ENCODE data around the gene ZMYND8. TPM values are rescaled to one million over a fixed set of nuclear protein-coding genes. Genes with fewer than 3 reads are reported as not detected.

The ZMYND8 gene
- total RNA-seq, 1 experiment from 2014 or later, result 29.0 TPM

- Histone ChIP-seq H3K79me2 (ENCODE audit: insufficient read depth, low read length) (peaks cover 68% of the 10 kb centered on the region), H3K9ac (ENCODE audit: low read length) (no peak overlapping the region), H3K4me3 (replicated peaks in 1 of 2; ENCODE audit: low read depth in 1 of 2, low read length in 2 of 2) (no peak overlapping the region), H3K9me3 (ENCODE audit: control insufficient read depth in 1 of 2, insufficient read depth in 1 of 2, low read depth in 1 of 2, low read length in 2 of 2) (no peaks in the 10 kb centered on the region), H4K20me1 (ENCODE audit: insufficient read depth) (no peaks in the 10 kb centered on the region), H3K36me3 (ENCODE audit: control insufficient read depth in 1 of 2, insufficient read depth in 2 of 2, low read length in 2 of 2) (peaks cover 0 to 4% of the 10 kb centered on the region in 2 experiments; a peak in 1 of 4 replicates), H3K4me2 (ENCODE audit: low read length) (peak overlapping the region; percentile 89; the same call in 1 of the 2 replicates), H3K4me1 (ENCODE audit: control insufficient read depth in 1 of 2, insufficient read depth in 2 of 2, low read length in 2 of 2) (peaks cover 58 to 59% of the 10 kb centered on the region in 2 experiments), H3K27me3 (ENCODE audit: insufficient read depth, low read length) (no peaks in the 10 kb centered on the region), H3K9me2 (ENCODE audit: insufficient read depth) (no peaks in the 10 kb centered on the region), H2AFZ (ENCODE audit: low read depth, low read length, poor library complexity, severe bottlenecking) (no peak overlapping the region), H3K27ac (ENCODE audit: low read depth, low read length) (no peak overlapping the region)
- RAD21 ChIA-PET (ENCODE audit: low non-redundant PET in 1 of 2, low total read pairs in 2 of 2, uncharacterized antibody in 2 of 2, unreplicated experiment in 2 of 2), result interaction anchor here in 1 of 2 experiments (0.5 to 1.0 kb wide), 2 partner anchors 29 to 35 kb away, joined by 3 read pairs; no protein-coding TSS in a partner anchor
- BruUV-seq (replicated peaks), result no TSS peak
- intact Hi-C loops (cut with micrococcal nuclease), result no loop called here
- POLR2A ChIA-PET, result no interaction called here
- ATAC-seq (no peak), DNase-seq (ENCODE audit: low read depth, low spot score) (no peak)
- TF ChIP-seq REST (IDR thresholded peaks at IDR 0.05; ENCODE audit: low read depth) (no peak), CTCF (IDR thresholded peaks at IDR 0.05 in 2 of 3, conservative IDR thresholded peaks at IDR 0.05 in 1 of 3; ENCODE audit: borderline replicate concordance in 1 of 3, insufficient read depth in 1 of 3, low read depth in 2 of 3, low read length in 2 of 3) (no peak), POLR2AphosphoS5 (IDR thresholded peaks at IDR 0.05; ENCODE audit: low read depth, low read length) (no peak), ELF1 (IDR thresholded peaks at IDR 0.05; ENCODE audit: borderline replicate concordance, low read depth) (no peak)
- CTCF ChIA-PET, result interaction anchor here (3.1 kb wide), 1 partner anchor 29 kb away, joined by 13 read pairs; no protein-coding TSS in a partner anchor
Observed at GRCh38 chr20:47354464-47354713, 2.1 kb downstream of the ZMYND8 start.

Data from HCT116 (cell line).